GM19438 (cell line): Measurements from ENCODE around the gene CLIP3.
"Not testable (repeated sequence)": the region's sequence is repeated elsewhere in the genome, so short reads cannot be mapped to it uniquely, and the experiment has no call there.

Source experiments
- ATAC-seq: cut with Tn5 transposase; IDR thresholded peaks from one replicate; pipeline ENCODE4 v1.9.1; 2021; ENCODE audit warnings: low read depth; ENCODE audit not compliant: unreplicated experiment

The CLIP3 gene

GRCh38 chr19:35983177-35983576, 49.5 kb downstream of the CLIP3 start:
- no peak for ATAC-seq

- not testable (repeated sequence) for ATAC-seq
Observed at GRCh38 chr19:35980997-35981396, 51.7 kb downstream of the CLIP3 start.

GRCh38 chr19:35978832-35979365, 53.8 kb downstream of the CLIP3 start:
- ATAC-seq, result no peak

GRCh38 chr19:35978271-35978670, 54.4 kb downstream of the CLIP3 start:
- no peak for ATAC-seq

- no peak for ATAC-seq
Observed at GRCh38 chr19:35977446-35978222, 55.0 kb downstream of the CLIP3 start.

GRCh38 chr19:35975608-35976214, 57.0 kb downstream of the CLIP3 start:
- no peak for ATAC-seq

GRCh38 chr19:35973487-35973886, 59.2 kb downstream of the CLIP3 start:
- no peak for ATAC-seq

GRCh38 chr19:35966771-35967170, 65.9 kb downstream of the CLIP3 start:
- ATAC-seq, result no peak
